Skeletal muscle cell (primary cell): ENCODE results near the gene APOA4.
A peak's percentile ranks its signal among the peaks of the same experiment; 100 is the strongest.
"Not testable (repeated sequence)": the region's sequence is repeated elsewhere in the genome, so short reads cannot be mapped to it uniquely, and the experiment has no call there.

Source experiments
- DNase-seq: peaks from one replicate; pipeline ENCODE4 v3.0.0-alpha.2; 2010; ENCODE audit warnings: low read depth
- H3K4me3 ChIP-seq: 2 replicates; pipeline ENCODE4 v1.5.1; 2011; ENCODE audit warnings: low read depth, mild to moderate bottlenecking, control low read depth, low read length, moderate library complexity

The APOA4 gene

DNA sequence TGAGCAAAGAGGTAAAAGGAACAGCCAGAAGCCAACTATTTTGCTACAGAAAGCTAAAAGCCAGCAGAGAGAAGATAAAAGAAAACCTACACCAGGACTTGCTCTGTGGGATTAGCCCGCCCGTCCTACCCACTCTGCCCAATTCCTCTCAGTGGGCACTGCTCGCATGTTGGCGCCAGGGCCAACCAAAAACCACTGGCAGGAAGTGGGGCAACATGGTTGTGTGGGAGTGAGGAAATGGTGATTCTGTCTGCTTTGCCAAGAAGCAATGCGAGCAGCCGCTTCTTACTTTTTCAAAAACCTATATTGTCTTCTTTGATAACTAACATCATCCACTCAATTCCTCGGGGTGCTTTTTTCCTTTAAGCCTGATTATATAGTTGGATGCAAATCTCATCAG lies 28.5 kb upstream of the APOA4 start:
- H3K4me3 ChIP-seq: no peak overlapping the region

GRCh38 chr11:116849486-116849885 lies 26.4 kb upstream of the APOA4 start:
- no peak for DNase-seq
- no peak overlapping the region for H3K4me3 ChIP-seq

More for the DNA sequence above, 28.5 kb upstream of the APOA4 start:
- no peak for DNase-seq

DNA sequence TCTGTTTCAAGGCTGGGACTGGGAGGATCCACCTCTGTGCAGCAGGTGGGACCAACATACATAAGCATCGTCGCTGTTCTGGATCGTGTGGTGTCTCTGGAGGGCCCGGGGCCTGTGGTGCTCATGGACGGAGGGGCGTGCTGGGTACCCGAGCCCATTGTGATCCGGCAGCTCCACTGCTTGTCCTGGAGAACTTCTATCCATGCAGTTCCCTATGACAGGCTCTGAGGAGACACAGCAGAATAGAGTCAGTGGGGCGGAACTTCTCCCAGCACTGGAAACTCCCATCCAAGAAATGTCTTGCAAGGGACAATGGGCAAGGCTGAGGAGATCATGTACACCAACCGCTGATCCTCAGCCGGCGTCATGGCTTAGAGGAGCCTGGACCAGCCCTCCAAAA lies 26.0 kb upstream of the APOA4 start:
- no peak overlapping the region for H3K4me3 ChIP-seq
- DNase-seq: no peak

GRCh38 chr11:116847612-116848011 lies 24.5 kb upstream of the APOA4 start:
- no peak overlapping the region for H3K4me3 ChIP-seq
- DNase-seq: no peak

- no peak for DNase-seq
- H3K4me3 ChIP-seq: no peak overlapping the region
These were observed 21.6 kb upstream of the APOA4 start for GRCh38 chr11:116844722-116845121.

- no peak for DNase-seq
- no peak overlapping the region for H3K4me3 ChIP-seq
These were observed 20.6 kb upstream of the APOA4 start for GRCh38 chr11:116843661-116844060.

- H3K4me3 ChIP-seq: no peak overlapping the region
- no peak for DNase-seq
These were observed 19.8 kb upstream of the APOA4 start for GRCh38 chr11:116842909-116843308.

- H3K4me3 ChIP-seq: no peak overlapping the region
- no peak for DNase-seq
These were observed 19.0 kb upstream of the APOA4 start for GRCh38 chr11:116842117-116842516.

DNA sequence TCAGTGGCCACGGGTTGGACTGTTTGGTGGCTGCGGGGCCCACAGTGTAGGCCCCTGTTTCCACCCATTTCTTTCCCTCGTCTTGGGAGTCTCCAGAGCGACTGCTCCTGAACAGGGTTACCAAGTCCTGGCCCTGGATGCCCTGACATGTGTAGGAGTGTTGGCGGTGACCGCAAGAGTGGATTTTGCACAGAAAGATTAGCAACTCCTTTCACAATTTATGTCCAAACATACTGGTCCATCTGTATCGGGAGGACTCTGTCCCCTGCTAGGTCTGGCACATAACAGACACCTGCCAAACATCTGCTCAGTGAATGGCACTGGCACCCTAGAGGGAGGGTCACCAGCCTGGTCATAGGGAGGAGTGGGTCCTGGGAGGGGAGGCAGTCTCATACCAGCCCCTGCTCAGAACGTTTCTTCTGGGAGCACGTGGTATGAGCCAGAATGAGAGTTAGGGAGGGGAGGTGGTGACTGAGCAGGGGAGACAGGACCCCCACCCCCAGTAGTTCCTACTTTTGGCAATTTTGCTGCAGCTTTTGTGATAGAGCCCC lies 17.7 kb upstream of the APOA4 start:
- DNase-seq: no peak
- H3K4me3 ChIP-seq: no peak overlapping the region

- no peak for DNase-seq
- H3K4me3 ChIP-seq: no peak overlapping the region
These were observed 17.2 kb upstream of the APOA4 start for GRCh38 chr11:116840224-116840745.

DNA sequence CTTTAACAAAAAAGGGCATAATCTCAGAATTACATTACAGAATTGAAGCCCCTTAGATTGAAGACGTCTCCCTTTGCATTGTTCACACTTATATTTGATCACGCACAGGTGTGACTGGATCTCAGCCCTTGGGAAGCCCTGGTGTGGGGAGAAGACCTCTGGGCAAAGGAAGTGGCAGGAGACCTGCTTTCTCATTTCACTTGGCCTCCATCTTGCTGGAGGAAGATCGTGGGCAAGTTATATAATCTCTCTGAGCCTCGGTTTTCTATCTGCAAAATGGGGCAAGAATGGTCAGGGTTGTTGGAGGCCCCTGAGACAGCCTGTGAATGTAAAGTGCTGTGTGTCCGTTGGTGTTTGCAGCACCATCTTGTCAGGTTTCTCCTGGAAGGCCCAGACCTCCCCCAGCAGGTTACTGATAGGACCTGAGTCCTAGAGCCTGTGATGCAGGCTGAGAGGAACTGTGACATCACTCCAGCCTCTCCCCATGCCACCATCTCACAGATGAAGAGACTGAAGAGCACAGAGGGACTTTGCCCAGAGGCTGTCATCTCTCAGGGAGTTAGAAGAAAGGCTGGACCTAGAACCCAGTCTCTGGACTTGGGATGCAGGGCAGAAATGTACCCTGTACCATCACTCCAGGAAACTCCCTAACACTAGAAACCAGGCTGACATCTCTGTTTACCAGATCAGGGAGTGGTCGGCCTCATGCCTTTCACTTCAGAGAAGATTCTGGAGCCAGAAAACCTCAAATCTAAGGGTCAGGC lies 15.4 kb upstream of the APOA4 start:
- H3K4me3 ChIP-seq: no peak overlapping the region
- no peak for DNase-seq

DNA sequence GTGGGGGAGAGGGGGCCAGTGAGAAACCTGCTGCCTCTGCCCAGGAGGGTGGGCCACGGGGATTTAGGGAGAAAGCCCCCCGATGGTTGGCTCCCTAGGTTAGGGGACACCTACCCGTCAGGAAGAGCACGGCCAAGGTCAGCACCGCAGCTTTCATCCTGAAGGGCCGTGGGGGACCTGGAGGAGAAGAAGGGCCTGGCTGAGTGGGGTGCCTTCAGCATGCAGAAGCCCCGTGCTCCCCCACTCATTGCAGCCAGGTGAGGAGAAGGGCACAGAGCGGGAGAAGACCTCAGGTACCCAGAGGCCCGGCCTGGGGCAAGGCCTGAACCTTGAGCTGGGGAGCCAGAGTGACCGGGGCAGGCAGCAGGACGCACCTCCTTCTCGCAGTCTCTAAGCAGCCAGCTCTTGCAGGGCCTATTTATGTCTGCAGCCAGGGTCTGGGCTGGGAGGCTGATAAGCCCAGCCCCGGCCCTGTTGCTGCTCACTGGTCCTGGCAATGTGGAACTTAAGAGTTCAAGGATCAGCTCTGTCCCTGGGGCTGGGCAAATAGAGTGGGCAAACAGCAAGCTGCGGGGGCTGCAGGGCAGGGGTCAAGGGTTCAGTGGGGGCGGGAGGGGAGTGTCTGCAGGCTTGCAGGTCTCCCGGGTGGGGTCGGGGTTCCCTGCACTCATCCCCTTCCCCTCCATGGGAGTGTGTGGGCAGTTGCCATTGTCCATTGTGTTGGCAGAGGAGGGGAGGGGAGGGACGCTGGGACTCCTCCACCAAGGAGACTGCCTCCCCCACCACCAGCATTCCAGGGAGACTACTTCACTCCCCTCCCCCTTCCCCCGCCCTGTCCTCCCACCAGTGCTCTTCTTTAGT lies 14.4 kb upstream of the APOA4 start, which contains the start of gene APOA1:
Gene APOA1, minus strand, starts transcription at position 392 of the 861 bp plus-strand sequence. Its CDS starts 235 bp downstream, at position 157.
- no peak for DNase-seq

GRCh38 chr11:116836632-116836991 lies 13.5 kb upstream of the APOA4 start:
- H3K4me3 ChIP-seq: no peak overlapping the region
- no peak for DNase-seq

More for the DNA sequence above, 14.4 kb upstream of the APOA4 start, which contains the start of gene APOA1:
- H3K4me3 ChIP-seq: no peak within 1 kb of the TSS

- peak; percentile 87 for DNase-seq
- H3K4me3 ChIP-seq: peak overlapping the region; percentile 32
These were observed 12.9 kb upstream of the APOA4 start for GRCh38 chr11:116835791-116836631.

DNA sequence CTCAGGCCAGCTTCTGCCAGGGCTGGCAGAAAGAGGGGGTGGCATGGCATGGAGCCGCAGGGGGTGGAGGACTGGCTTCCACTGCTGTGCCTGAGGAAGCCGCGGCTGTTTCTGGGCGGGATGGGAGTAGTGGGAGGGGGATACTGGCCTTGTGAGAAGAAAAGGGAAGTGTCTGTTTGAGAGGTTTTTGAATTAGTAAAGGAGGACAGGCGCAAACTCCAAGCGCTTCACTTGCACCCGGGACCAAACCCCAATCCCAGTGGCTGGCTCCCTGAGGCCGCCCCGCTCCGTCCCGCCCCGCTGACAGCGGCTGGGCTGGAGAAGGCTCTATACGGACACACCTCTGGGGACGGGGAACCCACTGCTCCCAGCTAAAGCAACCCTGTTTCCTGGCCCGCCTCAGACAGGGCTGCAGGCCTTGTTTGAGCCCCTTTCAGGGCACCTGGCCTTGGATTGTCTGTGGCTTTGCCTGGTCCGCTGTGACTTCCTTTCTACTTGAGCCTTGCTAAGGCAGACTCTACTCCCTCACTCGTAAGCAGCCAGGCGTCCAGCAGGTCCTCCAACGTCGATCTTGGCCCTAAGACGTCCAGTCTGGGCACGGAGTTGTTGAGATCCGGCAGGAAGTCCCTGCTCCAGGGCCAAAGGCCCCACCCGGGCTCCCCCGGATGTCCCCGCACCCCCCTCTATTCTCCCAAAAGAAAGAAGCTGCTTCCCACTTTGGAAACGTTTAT lies 12.1 kb upstream of the APOA4 start:
- no peak for DNase-seq
- H3K4me3 ChIP-seq: peak overlapping the region; percentile 32

GRCh38 chr11:116834535-116835041 lies 11.5 kb upstream of the APOA4 start:
- not testable (repeated sequence) for DNase-seq, H3K4me3 ChIP-seq

GRCh38 chr11:116833816-116834534 lies 10.9 kb upstream of the APOA4 start:
- no peak for DNase-seq
- H3K4me3 ChIP-seq: no peak overlapping the region

- H3K4me3 ChIP-seq: no peak overlapping the region
- DNase-seq: no peak
These were observed 10.3 kb upstream of the APOA4 start for GRCh38 chr11:116833491-116833815.
